Epithelial cell of proximal tubule (primary cell): Measurements from ENCODE around the gene SORL1. TPM values are rescaled to one million over a fixed set of nuclear protein-coding genes. Genes with fewer than 3 reads are reported as not detected.
"Not testable (repeated sequence)": the region's sequence is repeated elsewhere in the genome, so short reads cannot be mapped to it uniquely, and the experiment has no call there.

ENCODE experiments used
- DNase-seq: peaks from one replicate; pipeline ENCODE4 v3.0.0-alpha.2; 2011; ENCODE audit warnings: low read depth
- H3K4me3 ChIP-seq: 2 replicates; pipeline ENCODE4 v1.5.1; 2011; ENCODE audit warnings: low read depth, mild to moderate bottlenecking, low read length
- total RNA-seq: library from RNA; depleted of rRNA; stranded (reverse); fragments of >200 nt; gene quantifications from 2 replicates; pipeline ENCODE4 v1.2.3, GENCODE V29; 2015
- TF ChIP-seq, protein P1 (sequence below): conservative IDR thresholded peaks from 2 replicates; pipeline ENCODE4 v1.5.1; 2012; ENCODE audit warnings: low read depth, mild to moderate bottlenecking, low read length

Gene SORL1
- total RNA-seq, 1 donor from 2014 or later: 7.8 TPM

DNA sequence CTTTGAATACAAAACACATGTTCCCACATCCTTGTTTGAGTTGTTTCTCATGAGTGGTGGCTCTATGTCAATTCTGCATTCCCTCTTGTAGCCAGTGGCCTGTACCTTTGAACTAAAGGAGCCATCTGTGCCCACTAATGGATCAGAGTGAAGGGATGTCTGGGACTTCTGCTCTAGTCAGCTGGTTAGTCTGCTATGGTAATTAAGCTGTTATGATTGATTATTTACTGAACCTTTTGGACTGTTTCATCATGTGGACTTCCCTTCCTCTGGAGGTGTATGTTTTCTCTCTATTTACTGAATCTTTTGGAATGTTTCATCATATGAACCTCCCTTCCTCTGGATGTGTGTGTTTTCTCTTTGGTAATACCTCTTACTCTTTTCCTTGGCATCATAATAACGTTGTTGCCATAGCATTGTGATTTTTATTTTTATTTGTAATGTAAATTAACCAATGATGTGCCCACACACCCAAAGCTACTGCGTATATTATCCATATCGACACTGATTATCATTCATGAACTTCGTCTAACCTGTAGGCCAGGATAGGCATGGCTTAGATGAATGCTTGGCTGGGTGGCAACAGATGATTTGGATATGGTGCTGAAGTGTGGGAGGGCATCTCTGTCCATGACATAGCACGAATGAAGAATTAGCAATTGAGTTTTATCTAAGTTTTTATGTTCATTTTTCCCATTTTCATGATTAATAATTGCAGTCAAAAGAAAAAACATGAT is 113.0 kb downstream of the SORL1 start:
- TF ChIP-seq, protein P1, sequence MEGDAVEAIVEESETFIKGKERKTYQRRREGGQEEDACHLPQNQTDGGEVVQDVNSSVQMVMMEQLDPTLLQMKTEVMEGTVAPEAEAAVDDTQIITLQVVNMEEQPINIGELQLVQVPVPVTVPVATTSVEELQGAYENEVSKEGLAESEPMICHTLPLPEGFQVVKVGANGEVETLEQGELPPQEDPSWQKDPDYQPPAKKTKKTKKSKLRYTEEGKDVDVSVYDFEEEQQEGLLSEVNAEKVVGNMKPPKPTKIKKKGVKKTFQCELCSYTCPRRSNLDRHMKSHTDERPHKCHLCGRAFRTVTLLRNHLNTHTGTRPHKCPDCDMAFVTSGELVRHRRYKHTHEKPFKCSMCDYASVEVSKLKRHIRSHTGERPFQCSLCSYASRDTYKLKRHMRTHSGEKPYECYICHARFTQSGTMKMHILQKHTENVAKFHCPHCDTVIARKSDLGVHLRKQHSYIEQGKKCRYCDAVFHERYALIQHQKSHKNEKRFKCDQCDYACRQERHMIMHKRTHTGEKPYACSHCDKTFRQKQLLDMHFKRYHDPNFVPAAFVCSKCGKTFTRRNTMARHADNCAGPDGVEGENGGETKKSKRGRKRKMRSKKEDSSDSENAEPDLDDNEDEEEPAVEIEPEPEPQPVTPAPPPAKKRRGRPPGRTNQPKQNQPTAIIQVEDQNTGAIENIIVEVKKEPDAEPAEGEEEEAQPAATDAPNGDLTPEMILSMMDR: no peak

GRCh38 chr11:121566279-121567168 is 114.4 kb downstream of the SORL1 start:
- H3K4me3 ChIP-seq: no peak overlapping the region
- TF ChIP-seq, protein P1: no peak

More for the DNA sequence above, 113.0 kb downstream of the SORL1 start:
- H3K4me3 ChIP-seq: no peak overlapping the region
- DNase-seq: no peak

DNA sequence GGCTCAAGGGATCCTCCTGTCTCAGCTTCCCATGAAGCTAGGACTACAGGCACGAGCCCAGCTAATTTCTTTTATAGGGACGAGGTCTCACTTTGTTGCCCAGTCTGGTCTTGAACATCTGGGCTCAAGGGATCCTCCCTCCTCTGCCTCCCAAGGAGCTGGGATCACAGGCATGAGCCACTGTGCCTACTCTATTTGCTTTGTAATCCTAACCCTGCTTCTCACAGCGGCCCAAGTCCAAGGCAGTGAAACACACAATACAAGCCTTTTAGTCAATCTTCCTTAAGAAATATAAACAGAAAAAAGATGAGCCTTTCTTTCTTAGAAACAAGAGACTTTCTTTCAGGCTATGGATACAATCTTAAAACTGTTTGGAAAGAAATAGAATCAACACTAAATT is 115.9 kb downstream of the SORL1 start:
- no peak for DNase-seq
- no peak overlapping the region for H3K4me3 ChIP-seq
- TF ChIP-seq, protein P1: no peak

More at GRCh38 chr11:121566279-121567168, 114.4 kb downstream of the SORL1 start:
- no peak for DNase-seq

DNA sequence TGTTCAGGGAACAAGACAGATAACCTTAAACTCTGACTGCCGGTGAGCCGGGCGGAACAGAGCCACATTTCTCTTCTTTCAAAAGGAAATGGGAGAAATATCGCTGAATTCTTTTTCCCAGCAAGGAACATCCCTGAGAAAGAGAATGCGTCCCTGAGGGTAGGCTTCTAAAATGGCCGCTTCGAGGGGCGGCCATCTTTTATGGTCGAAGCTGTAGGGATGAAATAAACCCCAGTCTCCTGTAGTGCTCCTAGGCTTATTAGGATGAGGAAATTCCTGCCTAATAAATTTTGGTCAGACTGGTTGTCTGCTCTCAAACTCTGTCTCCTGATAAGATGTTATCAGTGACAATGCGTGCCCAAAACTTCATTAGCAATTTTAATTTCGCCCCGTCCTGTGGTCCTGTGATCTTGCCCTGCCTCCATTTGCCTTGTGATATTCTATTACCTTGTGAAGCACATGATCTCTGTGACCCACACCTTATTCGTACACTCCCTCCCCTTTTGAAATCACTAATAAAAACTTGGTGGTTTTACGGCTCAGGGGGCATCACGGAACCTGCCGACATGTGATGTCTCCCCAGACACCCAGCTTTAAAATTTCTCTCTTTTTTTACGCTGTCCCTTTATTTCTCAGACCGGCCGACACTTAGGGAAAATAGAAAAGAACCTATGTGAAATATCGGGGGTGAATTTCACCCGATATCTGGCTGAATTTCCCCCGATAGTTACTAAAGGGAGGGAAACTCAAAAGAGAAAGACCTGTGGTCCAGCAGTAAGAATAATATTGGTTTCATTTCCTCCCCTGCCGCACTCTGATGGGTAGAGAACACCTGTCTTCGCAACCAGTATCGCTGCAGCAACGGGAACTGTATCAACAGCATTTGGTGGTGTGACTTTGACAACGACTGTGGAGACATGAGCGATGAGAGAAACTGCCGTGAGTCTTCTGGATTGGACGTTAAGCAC is 117.5 kb downstream of the SORL1 start:
- not testable (repeated sequence) for DNase-seq, H3K4me3 ChIP-seq

- TF ChIP-seq, protein P1: no peak
- H3K4me3 ChIP-seq: no peak overlapping the region
- no peak for DNase-seq
Observed at GRCh38 chr11:121570453-121570852, 118.3 kb downstream of the SORL1 start.

- DNase-seq: no peak
- TF ChIP-seq, protein P1: no peak
- no peak overlapping the region for H3K4me3 ChIP-seq
Observed at GRCh38 chr11:121571506-121571905, 119.4 kb downstream of the SORL1 start.
